Measurements from ENCODE around the gene MYO18A.

The MYO18A gene

DNA sequence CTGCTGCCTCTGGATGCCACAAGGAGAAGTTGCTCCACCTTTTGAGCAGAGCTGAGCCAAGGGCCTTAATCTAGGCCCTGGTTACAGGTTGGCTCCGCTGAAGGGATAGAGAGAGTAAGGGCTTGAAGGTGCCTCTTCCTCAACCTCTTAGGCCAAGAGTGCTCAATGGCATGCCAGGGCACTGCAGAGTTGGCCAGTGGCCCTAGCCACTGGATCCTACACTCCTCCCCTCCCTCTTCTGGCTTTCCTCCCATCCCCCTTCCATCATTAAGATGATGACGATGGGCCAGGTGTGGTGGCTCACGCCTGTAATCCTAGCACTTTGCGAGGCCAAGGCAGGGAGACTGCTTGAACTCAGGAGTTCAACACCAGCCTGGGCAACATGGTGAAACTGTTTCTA lies 50.5 kb downstream of the MYO18A start:
- no peak for DNase-seq (ENCODE audit: low read depth in 2 of 2)

DNA sequence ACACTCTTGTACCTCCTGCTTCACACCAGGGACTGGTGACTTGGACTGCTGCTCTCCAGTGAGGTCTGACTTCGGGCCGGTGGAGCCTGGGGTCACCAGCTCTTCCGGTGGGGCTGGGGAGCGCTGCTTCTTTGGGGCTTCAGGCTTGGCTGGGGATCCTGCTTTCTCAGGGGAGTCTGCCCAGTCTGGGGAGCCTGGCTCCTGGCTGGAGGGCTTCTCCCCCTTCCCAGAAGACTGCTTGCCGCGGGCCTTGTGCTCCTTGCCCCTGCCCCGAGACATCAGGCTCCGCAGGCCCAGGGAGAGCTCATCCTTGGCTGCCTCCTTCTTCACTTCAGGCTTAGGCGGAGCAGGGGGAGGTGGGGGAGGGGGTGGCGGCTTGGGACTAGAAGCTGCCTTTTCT lies 52.4 kb downstream of the MYO18A start:
- DNase-seq (ENCODE audit: low read depth in 2 of 2): no peak

DNA sequence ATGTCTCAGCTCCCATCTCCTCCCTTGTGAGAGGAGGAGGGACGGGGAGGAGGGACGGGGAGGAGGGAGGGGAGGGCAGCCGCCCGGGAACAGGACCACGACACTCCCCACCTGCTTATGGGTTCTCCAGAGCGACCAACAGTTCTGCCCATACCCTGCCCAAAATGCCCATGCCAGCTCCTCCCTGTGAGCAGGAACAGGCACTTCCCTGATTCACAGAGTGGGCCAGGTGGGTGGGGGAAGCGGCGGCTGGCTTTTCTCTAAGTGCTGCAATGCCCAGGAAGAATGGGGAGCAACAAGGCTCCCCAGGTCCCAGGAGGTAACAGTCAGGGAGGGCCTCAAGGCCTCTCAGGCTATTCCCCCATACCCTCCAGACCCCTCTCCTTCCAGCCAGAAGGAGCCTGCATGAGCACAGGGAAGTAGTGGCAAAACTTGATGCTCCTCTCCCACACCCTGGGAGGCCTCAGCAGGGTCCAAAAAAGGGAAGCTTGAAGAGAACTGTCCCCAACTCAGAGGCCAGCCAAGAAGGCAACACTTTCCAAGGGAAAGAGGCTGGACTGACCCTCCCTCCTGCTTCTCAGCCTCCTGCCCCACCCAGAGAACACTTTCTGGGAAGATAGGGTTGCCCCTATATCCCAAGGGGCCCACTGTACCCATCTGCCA lies 53.8 kb downstream of the MYO18A start:
- no peak for DNase-seq (ENCODE audit: low read depth in 2 of 2)

DNA sequence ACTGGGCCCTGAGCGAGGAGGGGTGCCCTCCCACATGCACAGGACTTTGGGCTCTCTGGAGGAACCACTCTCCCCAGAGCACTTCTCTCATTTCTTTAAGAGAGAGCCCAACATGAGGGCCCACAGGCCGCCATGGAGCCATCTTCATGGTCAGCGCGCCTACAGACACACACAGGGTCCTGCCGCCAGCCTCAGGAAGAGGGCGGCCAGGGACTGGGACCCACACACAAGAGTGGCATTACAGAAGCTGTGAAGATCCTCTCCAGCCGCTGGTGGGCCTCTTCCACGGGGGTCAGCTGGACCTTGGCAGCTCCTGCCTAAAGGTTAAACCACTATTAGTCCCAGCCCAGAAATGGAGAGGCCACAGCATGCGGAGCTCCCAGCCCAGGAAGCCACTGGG lies 54.5 kb downstream of the MYO18A start:
- DNase-seq (ENCODE audit: low read depth in 2 of 2): no peak

DNA sequence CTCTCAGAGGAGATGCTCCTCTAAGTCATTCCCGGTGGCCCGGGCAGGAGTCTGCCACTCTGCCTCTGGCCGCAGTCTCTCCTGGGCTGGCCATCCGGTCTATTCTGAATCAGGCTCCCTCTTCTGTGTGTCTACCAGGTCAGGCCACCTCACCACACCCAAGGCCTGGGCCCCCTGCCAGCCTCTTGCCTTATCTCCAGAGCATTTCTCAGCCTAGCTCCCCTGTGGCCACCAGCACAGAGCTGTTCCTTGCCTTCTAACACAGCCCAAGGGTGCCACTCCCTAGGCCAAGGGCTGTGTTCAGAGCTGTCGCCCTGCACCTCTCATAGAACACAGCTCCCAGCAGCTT lies 55.3 kb downstream of the MYO18A start:
- DNase-seq (ENCODE audit: low read depth in 2 of 2): no peak

DNA sequence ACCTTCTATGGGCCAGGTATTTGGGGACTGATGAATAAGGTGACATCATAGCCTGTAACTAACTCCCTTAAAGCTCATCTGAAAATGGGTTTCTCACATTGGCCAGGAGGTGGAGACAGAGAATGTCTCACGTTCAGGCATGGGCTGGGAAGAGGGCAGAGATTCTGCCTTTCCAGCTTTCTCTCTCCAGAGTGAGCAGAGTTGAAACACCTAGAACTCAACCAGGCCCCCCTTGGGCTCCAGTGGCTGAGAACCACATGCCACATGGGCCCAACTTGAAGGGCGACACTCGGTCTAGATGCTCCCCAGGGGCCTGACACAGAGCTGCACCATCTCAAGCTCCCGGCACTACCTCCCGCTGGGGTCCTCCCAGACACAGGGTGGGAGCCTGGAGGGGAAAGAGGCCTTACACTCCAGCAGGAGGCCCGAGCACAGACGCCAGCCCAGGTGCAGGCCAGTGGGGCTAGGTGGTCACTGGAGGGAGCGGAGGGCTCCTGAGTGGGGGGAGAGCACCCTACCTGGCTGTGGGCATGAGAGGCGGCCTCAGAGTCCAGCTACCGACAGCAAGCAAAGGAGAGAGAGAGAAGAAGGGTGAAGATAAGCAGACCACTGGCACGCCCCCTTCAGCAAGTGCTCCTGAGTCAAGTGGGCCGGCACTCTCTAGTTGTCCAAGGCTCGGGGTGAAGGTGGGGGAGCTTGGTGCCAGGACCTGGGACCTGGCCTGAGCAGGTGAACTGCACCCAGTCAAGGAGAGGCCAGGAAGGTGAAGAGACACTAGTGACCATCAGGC lies 55.9 kb downstream of the MYO18A start:
- DNase-seq (ENCODE audit: low read depth in 2 of 2): no peak

DNA sequence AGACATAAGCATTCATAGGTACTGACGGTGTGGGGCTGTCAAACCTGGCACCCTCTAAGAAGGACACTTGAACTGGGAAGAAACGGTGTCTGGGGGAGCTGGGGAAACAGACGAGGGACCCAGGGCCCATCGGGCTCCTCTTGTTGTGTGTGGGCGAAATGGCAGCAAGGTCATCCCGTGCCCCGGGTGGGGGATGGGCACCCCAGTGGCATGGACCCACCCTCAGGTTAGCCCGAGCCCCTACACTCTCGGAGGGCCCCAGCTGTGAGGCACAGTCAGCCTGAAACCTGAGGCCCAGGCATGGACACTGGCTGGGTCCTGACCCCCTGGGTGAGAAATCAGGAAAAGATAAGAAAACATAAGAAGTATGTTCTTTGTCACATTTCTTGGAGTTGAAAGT lies 57.1 kb downstream of the MYO18A start:
- no peak for DNase-seq (ENCODE audit: low read depth in 2 of 2)

DNA sequence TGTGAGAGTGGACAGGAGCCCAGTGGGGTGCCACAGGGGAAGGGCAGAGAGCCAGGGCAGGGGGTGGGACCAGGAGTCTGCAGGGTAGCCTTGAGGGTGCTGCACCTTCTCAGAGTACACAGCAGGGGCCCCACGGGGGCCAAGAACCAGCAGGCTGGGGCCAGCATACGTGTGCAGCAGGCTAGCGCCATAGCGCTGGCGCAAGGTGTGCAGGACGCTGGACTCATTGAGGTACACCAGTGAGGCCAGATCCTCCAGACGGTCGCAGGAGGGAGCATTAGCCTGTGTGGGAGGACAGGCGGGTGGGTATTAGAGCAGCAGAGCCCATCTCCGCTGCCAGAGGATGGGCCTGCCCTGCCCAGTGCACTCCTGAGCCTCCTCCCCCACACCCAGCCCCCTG lies 58.8 kb downstream of the MYO18A start:
- no peak for DNase-seq (ENCODE audit: low read depth in 2 of 2)

DNA sequence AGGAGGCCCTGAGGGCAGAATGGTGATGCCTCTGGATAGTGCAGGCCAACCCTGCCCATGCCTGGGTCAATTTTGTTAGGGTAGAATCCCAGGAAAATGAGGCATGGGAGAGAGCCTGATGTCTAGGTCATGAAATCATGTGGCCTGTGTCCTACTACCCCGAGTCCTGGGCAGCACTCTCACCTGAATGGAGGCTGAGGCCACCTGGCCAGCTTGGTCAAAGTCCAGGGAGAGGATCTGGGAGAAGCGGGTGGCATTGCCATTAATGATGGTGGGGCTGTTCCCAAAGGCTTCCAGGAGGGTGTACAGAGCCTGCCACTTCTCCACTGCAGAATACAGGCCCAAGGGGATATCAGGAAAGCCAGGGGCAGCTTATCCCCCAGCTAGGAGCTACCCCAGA lies 59.8 kb downstream of the MYO18A start:
- DNase-seq (ENCODE audit: low read depth in 2 of 2): no peak

DNA sequence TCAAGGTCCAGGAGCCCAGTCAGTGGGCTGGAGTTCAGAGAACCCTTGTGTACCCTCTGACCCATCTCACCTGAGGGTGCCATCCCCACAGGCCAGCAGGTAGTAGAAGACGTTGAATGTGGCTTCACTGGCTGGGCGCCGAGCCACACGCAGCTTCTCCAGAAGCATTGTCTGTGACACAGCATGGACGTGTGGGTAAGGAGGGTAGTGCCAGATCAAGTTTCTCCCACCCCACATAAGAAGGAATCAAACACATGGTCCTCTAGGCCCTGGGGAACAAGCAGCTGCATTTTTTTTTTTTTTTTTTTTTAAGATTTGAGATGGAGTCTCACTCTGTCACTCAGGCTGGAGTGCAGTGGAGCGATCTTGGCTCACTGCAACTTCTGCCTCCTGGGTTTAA lies 60.9 kb downstream of the MYO18A start:
- no peak for DNase-seq (ENCODE audit: low read depth in 2 of 2)

DNA sequence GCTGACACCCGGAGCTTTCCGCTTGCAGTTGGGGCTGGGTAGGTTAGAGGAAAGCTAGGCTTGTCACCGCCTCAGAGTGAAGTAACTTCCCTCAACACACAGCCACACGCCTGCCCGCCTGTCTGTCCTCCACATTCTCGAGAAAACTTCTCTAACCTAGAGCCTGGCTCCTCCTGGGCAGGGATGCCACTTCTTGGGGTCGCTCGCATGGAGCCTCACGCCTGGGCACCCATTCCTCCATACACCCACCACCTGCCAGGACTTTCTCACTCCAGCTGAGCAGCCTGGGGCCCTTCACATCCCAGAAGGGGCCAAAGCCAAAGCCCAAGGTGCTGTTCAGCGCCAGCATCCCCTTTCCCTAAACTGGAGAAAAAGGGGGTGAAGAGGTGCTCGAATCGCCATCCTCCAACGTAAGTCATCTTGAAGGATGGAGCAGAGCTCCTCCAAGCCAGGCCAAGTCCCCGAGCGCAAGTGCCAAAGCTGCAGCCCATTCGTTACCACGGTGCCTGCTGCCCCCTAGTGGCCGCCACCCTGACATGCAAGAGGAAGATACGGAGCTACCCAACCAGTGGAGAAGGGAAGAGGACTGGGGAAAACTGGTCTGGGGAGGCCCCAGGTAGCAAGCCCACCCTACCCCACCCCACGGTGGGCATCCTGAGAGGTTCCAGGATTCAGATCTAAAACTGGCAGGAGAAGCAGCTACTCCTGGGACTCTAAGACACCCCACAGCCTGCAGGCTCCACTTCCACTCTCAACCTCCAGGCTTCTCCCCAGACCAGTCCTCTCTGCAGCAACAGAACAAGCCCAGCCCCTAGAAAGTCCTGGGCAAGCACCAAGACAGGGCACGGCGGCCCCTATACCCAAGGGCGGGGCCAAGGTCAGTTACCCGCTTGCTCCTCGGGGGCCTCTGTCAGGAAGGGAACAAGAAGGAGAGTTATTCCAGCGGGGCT lies 63.1 kb downstream of the MYO18A start:
- DNase-seq (ENCODE audit: low read depth in 2 of 2): peak; percentile 74 to 76

DNA sequence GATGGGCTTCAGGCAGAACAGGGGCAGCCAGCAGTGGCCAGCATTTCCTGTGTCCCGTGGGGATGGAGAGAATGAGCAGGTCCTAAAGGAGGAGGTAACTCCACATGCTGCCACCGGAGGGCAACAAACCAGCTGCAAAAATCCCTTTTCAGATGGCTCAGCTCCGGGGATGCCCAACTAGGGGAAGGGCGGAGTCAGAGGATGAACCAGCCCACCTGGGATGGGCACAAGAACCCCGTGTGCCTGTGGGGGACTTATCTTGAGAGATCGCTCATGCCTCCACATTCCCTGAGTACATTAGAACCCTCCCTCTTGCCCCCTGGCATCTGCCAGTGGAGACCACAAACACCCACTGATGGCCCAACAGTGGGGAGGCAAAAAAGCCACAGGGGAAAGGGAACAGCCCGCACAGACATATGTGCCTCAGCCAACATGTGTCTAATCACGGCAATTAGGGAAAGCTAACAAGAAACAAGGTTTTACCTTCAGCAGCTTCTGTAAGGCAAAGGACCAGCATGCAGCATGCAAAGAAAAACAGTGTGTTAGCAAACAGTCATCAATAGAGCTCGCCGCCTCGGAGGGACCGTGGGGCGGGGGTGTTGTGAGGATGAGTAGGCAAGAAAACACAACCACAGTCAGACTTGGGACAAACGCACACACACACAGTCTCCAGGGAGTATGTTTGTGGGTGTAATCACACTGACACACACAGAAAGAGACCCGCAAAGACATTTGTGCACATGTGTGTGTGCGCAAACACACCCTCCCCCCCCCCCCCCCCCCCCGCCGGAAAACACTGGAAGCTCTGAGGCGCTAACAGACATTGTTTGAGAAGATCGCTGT lies 64.0 kb downstream of the MYO18A start:
- DNase-seq (ENCODE audit: low read depth in 2 of 2): peak in 1 of 2 donors; percentile 34

DNA sequence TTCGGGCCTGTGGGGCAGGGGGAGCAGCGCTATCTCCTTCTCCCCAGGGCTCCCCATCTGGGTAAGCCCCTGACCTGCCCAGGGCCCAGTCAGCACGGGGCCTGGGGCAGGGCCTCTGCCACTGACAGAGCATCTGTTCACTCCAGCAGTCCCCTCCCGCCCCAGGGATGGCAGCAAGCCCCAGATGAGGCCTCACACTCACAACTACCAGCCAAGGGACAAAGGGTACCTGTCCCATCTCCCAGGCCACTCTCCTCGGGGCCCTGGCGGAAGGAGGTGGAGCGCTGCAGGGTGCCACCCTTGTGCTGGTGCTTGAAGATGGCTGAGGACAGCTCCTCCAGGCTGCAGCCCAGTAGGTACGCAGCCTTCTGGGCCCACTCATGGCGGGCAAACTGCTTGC lies 64.8 kb downstream of the MYO18A start:
- DNase-seq (ENCODE audit: low read depth in 2 of 2): no peak

DNA sequence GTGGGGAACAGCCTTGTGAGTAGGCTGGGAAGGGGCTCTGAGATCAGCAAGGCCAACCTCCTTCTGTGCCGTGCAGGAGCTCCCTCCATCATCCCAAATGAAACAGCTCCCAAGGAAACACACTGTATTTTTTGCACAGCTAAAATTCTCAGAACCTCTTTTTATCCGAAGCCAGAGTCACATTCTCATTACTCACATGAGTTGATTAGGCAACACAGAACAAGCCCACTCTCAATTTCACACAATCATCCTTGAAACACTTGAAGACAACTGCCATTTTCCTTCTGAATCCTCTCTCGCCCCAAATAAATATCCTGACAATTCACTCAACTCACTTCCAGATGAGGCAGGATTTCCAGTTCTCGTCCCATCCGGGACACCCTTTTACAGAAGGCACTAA lies 66.1 kb downstream of the MYO18A start:
- no peak for DNase-seq (ENCODE audit: low read depth in 2 of 2)

DNA sequence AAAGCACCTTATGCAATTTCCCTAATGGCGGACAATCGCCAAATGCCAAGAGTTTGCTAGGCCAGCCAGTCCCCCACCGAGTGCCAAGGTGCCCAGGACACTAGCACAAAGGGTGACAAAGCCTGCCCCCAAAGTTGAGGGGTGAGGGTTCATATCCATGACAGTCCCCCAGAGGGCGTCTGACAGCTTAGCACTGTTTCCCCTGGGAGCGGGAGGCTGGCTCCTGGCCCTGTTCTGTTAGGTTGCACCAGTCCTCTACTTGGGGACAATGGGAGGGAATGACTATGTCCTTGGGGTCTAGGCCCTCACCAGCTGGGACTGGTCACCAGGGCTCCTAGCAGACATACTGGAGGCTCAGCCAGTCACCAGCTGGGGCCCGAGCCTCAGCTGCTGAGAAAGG lies 66.9 kb downstream of the MYO18A start:
- DNase-seq (ENCODE audit: low read depth in 2 of 2): no peak

DNA sequence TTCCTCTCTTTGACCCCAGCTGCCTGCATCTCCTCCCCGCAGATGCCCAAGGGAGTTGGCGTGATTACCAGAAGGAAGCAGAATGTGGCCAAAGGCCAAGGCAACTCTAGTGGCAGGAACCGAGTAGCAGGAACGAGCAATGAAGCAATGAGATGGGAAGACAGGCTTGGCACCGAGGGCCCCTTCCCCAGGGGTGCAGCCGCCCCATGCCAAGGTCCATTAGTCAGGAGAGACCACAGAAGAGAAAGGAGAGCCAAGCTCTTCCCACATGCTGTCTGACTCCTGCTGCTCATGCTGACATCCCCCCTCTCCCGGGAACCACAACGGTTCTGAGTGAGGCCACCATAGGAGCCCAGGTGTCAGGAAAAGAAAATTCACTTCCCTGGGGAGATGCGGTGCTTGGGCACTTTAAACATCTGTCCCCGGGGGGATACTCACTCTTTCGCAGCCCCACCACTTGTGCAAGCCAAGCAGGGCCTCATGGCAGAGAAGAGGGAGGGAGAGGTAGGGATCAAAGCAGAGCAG lies 67.4 kb downstream of the MYO18A start:
- DNase-seq (ENCODE audit: low read depth in 2 of 2): no peak

DNA sequence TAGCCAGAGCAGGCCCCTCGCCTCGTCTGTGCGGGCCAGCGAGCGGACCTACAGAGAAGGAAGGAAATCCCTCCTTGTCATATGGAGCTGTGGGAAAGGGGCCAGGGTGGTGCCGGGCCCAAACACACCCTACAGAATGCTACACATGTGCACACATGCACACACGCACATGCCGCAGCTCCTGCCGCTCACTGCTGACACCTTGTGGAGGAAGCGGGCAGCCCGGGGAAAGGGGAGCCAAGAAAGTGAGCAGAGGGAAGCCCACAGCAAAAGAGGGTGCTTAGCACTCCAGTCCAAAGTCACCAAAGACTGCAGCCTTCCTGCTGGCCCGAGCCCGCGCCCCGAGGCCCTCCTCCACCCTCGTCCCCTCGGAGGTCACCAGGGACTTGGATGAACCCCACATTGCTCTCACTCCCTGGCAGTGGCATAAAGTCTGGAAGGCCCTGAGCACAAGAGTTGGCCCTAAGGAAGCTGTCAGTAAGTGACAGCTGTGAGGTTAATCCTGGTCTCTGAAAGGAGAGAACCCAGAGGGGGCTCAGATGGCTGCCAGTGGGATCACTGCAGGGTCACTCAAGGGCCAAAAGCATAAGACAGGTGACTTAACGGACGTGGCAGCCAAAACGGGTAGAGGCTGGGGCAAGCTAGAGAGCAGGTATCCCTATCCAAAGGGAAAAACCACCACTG lies 68.2 kb downstream of the MYO18A start:
- peak; percentile 69 to 73 for DNase-seq (ENCODE audit: low read depth in 2 of 2)

DNA sequence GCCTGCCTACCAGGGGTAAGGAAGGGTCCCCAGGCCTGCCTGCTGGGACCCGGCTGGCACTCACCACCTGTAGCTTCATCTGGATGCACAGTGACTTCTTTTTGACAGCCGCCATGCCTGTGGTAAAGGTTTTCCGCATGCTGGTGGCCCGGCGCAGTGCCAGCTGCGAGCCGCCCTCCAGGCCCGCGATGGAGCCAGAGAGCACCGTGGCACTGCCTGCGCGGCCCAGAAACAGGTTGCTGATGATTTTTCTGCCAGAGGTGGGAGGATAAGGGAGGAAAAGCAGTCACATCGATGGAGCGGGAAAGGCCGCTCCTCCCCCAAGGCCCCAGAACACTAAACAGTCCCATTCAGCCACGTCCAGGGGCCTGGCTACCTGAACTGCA lies 69.8 kb downstream of the MYO18A start:
- DNase-seq (ENCODE audit: low read depth in 2 of 2): no peak

DNA sequence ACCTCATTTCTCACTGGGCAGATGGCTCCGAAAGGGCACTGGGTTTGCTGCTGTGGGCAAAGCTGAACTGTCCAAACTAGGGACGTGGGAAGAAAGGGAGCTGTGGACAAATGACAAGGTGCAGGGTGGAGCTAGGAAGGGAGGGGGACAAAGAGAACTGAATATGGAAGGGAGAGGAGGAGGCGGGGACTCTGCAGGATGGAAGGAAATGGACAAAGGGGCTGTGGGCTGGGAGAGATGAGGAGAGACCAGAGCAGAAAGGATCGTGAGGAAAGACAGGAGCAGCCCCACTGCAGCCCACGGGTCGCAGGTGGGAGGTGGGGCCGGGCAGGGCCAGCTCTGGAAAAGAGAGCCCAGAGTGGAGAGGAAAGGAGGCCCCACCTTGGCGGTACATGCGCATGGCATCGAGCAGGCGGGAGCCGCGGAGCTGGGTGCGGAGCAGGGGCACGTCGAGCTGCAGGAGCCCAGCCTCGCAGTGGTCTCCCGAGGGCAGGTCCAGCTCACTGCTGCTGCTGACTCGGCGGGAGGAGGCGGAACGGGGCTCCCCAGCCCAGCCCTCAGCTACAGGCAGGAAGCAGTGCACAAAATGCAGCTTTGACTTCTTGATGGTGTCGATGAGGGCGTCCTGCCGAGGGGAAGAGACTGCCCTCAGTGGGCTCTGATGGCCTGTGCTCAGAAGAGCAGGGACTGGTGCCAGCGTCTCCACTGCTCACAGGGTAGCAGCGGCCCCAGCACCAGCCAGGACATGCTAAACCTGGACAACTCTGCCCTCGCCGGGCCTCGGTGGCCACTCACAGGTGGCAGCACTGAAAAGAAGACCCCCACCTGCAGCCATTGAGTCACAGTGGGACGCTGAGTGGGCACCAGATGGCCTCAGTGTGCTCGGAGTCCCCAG lies 70.5 kb downstream of the MYO18A start:
- DNase-seq (ENCODE audit: low read depth in 2 of 2): no peak

All from stimulated activated CD4-positive, alpha-beta T cell treated with anti-CD3 and anti-CD28 coated beads, Interleukin-1b, Interleukin-23, amount 100 ng/mL, for 4 hours (primary cell).